ENCODE measurements around the gene WDR90.
"Not testable (repeated sequence)": the region's sequence is repeated elsewhere in the genome, so short reads cannot be mapped to it uniquely, and the experiment has no call there.

The WDR90 gene

DNA sequence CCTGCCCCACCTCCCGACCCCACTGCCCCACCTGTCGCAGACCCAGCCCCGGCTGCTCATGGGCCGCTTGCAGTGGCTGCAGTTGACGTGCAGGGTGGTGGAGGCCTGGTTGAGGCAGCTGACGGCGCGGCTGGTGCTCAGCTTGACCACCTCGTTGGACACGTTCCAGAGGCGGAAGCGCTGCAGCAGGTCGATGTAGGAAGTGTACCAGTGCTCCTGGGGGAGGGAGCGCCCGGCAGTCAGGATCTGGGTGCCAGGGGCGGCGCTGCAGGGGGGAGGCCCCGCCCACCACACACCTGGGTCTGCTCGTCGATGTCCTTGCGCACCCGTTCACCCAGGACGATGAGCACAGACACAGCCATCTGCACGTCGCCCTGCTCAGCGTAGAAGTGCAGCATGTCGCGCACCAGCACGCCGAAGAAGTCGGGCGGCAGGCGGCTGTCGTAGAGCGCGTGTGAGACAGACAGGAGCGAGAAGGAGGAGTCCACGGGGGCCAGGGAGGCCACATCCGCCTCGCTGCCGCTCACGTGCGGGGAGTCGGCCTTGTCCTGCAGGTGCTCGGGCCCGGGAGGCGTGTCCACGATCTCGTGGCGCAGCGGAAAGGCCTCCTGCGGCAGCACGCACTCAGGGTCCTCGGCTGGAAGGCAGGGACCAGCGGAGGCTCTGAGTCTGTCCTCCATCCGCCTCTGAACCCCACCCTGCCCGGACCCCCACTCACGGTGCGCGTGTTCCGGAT lies 36.0 kb downstream of the WDR90 start:
- no peak for DNase-seq (ENCODE audit: extremely low read depth in 1 of 2, low read depth in 1 of 2)

GRCh38 chr16:685967-686366 lies 36.8 kb downstream of the WDR90 start:
- DNase-seq (ENCODE audit: extremely low read depth in 1 of 2, low read depth in 1 of 2) = no peak

GRCh38 chr16:686459-687260 lies 37.5 kb downstream of the WDR90 start:
- no peak for DNase-seq (ENCODE audit: extremely low read depth in 1 of 2, low read depth in 1 of 2)

DNA sequence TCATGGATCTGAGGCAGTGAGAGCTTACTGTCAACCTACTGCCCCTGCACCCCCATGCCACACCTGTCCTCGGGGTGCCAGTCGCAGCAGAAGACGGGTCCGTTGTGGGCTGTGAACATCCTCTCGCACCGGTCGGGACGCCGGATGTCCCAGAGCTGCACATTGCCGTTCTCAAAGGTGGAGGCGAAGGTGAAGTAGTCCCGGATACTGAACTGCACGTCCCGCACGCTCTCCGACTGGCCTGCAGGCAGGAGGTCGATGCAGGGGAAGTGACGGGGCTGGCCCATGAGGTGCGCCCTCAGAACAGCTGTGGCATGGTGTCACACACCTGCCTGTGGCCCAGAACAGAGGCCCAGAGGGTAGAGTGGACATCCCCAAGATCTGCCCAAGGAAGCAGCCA lies 38.3 kb downstream of the WDR90 start:
- DNase-seq (ENCODE audit: extremely low read depth in 1 of 2, low read depth in 1 of 2) = no peak

GRCh38 chr16:689175-689897 lies 40.2 kb downstream of the WDR90 start:
- DNase-seq (ENCODE audit: extremely low read depth in 1 of 2, low read depth in 1 of 2) = no peak

DNA sequence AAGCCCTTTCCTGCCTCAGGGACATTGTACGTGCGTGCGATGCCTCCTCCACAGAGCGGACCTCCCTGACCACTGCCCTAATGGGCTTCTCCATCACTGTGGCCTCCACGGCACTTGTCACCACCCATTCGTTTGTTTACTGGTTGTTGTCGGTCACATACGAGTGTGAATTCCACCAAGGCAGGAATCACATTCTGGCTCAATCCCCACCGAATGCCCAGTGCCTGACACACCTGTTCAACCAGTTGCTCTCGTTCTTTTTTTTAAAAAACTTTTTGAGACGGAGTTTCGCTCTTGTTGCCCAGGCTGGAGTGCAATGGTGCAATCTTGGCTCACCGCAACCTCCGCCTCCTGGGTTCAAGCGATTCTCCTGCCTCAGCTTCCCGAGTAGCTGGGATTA lies 42.1 kb downstream of the WDR90 start:
- DNase-seq (ENCODE audit: extremely low read depth in 1 of 2, low read depth in 1 of 2) = not testable (repeated sequence)

DNA sequence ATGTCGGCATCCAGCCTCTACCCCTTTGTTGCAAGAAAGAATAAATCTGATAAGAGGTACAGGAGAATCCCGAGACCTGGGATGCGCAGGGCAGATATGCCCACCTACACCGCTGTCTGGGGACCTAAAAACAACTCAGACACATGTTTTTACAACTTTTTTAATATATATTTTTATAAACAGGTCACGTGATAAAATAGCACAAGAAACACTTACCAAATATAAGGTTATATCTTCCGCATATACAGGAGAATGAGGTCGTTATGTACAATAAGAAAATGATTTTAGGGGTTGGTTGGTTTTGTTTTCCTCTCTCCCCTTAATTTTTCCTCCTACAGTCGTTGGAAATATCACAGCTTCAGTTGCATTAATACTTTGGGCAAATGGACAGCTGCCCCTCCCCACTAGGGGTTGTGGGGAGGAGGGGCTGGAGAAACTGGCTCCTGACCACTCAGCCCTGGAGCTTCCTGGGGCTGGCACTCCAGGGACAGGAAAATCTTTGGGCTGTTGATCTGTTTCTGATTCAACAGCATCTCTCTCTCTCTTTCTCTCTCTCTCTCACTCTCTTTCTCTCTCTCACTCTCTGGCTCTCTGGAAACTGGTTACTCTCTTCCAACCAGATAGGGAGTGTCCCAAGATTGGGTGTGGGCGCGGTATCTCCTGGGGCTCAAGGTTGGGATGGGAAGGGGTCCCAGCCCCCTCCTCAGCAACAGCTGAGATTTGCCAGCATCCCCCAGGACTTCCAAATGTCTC lies 43.4 kb downstream of the WDR90 start:
- DNase-seq (ENCODE audit: extremely low read depth in 1 of 2, low read depth in 1 of 2) = no peak

DNA sequence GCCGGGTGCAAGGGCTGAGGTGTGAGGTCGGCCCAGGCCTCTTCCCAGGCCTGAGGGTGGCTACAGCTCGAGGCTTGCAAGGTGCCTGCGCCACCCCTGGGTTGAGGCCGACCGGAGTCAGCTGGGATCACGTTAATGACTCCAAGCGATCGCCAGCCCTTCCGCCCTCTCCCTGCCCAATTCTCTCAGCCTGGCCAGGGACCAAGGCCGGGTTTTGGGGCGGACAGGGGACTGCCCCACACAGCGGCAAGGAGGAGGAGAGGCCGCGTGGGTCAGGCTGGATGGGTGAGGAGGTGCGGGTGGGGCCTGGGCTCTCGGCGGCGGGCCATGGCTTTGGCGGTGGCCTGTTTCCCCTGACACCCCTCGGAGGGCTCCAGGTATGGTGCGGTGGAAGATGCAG lies 44.2 kb downstream of the WDR90 start:
- no peak for DNase-seq (ENCODE audit: extremely low read depth in 1 of 2, low read depth in 1 of 2)

DNA sequence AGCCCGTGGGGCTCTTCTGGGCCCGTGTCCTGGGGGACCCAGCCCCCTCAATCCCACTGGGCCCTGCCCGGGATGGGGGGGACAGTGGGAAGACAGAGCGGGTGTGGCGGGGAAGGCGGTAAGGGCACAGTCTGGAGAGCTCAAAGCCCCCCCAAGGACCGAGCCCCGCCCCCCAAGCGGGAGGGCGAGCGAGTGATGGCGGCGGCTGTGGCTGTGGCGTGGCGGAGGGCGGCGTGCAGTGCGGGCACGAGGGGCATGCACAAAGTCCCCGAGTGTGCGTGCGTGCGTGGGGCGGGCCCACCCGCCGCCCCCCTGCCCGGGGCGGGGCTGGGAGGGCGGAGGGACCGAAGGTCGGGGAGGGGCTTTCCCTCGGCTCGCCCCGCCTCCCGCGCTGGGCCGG lies 44.6 kb downstream of the WDR90 start:
- DNase-seq (ENCODE audit: extremely low read depth in 1 of 2, low read depth in 1 of 2) = no peak

DNA sequence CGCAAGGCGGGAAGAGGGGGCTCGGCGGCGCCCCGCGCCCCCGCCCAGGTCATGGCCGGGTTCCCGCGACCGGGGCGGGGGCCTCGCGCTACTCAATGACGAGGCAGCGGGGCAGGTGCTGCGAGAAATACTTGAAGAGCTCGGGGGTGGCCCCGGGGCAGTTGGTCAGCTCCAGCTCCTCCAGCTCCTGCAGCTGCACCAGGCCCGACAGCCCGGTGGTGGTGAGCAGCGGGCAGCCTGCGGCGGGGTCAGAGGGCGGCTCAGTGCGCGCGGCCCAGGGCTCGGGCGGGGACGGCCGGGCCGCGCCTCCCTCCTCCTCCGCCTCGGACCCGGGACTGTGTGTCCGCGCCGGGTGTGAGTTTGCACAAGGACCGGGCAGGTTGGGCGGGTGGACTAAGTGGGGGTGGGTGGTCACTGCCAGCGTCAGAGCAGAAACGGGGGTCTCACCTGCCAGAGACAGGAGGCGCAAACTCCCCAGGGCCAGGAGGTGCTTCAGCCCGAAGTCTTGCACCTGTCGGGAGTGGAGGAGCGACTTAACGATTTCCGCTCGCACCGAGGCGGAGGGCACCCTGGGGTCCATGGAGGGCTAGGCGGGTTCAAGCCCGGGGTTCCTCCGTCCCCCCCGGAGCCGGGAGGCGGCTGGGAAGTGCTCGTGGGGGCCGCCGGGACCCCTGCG lies 45.2 kb downstream of the WDR90 start:
- no peak for DNase-seq (ENCODE audit: extremely low read depth in 1 of 2, low read depth in 1 of 2)

DNA sequence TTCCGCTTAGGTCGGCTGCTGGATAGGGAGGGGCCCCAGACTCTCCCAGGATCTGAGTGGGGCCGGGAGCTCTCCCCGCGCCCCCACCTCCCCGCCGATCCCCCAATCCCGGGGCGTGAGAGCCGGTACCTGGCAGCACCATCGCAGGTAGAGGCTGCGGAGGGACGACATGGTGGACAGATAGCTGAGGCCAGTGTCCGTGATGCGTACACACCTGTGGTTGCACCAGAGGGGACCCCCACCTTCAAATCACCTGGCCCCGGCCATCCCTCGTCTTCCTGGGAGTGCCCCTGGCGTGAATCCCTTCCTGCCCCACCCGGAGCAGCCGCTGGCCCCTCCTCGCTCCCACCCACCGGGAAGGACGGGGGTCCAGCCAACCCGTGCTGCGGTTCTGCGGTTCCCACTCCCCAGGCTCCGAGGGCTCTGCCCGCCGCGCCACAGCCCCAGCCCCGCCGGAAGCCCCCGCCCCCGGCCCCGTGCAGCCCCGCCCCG lies 45.7 kb downstream of the WDR90 start:
- DNase-seq (ENCODE audit: extremely low read depth in 1 of 2, low read depth in 1 of 2) = no peak

DNA sequence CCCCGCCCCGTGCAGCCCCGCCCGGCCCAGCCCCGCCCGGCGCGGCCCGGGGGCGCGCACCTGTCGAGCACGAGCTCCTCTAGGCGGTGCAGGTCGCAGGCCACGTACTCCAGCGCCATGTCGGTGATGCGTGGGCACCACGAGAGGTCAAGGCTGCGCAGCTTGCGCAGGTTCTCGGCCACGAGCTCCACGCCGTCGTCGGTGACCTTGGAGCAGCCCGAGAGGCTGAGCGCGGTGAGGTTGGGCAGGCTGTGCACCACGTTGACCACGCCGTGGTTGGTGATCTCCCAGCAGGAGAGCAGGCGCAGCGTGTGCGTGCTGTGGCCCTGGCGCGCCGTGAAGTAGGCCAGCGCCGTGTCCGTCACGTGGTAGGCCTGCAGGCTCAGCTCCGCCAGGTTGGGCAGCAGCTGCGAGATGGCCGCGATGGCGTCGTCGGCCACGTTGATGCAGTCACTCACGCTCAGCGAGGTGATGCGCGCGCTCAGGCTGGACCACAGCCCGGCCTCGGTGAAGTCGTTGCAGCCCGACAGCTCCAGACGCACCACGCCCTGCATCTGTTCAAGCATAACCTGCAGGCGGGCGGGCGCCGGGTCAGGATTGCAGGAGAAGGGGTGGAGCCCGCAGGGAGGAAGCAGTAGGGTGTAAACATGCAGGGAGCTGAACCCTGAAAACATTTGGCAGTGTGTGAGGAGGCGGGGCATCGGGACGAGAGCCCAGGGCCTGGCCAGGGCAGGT lies 46.4 kb downstream of the WDR90 start:
- DNase-seq (ENCODE audit: extremely low read depth in 1 of 2, low read depth in 1 of 2) = peak in 1 of 2 donors; percentile 56

DNA sequence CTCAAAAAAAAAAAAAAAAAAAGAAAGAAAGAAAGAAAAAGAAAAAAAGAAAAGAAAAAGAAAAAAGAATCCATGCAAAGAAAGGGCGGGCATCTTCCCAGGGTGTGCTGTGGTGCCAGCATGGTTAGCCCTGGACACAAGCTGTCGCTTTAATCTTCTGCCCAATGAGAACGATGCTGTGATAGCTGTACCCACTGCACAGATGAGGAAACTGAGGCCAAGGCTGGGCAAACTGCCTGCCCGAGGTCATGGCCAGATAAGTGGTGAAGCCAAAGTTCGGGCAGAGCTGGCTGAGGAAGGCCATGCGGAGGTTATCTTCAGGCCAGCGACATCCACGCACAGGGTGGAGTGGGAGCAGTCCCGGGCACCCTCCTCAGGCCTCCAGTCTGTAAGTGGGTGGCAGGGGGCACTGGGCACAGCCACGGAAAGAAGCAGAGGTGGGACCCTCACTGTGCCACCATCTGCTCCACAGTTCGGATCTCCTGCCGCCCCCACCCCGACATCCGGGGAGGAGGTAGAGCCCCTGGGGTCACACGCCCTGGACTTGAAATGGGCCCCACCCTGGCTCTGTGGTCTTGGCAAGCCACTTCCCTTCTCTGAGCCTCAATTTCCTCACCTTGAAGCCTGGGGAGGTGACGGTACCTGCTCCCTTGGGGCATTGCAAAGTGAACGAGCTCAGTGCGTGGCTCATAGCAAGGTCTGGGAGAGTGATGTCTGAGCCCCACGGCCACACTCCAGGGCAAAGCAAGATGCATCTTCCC lies 49.9 kb downstream of the WDR90 start:
- no peak for DNase-seq (ENCODE audit: extremely low read depth in 1 of 2, low read depth in 1 of 2)

DNA sequence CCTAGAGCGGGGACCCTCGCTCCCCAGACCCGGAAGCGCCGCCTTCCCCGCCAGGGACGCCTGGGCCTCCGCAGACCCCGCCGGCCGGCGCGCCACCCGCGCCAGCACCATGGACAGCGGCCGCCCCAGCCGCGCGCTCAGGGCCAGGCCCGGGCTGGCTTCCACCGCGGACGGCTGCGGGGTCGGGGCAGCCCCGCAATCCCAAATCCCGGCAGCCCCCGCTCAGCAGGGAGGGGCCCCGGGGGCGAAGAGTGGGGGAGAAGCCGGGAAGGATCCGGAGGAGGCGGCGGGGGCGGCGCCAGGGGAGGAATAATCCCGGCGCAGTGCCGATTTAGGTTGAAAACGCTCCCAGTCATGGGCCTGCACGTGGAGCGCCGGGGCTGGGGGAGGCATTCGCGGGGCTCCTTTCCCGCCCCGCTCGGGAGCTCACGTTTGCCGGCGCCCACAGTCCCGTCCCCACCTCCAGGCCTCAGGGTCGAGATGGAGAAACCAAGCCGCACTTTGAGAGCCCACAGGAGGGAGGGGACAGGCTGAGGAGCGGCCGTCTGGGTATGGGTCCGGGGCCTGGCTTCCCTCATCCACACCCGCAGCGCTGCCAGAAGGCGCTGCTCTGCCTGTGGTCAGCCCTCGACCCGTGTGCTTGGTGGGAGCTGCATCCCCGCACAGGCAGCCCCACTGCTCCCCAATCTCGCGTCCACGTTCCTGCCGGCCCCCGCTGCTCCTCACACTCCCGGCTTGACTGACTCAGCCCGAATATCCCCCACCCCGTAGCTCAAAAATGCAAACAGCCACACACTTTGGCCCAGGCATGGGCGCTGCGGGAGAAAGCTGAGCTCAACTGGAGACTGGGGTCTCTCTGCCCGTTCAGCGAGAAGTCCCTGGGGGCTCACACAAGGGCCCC lies 51.8 kb downstream of the WDR90 start:
- DNase-seq (ENCODE audit: extremely low read depth in 1 of 2, low read depth in 1 of 2) = no peak

- no peak for DNase-seq (ENCODE audit: extremely low read depth in 1 of 2, low read depth in 1 of 2)
Observed at GRCh38 chr16:702341-702740, 53.2 kb downstream of the WDR90 start.

GRCh38 chr16:703406-703805 lies 54.2 kb downstream of the WDR90 start:
- no peak for DNase-seq (ENCODE audit: extremely low read depth in 1 of 2, low read depth in 1 of 2)

DNA sequence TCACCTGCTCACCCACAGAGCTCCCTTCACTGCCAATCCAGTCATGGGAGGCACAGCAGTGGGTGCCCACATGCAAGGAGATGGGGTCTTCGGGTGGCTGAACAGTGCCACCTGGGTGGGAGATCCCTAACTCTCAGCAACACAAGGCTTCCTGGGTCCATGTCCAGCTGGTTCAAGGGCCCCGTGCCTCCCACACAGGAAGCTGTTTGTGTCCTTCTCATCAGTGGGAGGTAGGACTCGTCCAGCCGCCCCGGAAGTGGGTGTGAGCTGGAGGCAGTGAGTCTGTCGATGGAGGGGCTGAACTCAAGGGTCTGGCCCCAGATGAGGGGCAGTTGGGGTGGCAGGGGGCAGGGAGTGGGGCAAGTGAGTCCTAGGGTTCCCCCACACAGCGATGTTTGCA lies 54.9 kb downstream of the WDR90 start:
- no peak for DNase-seq (ENCODE audit: extremely low read depth in 1 of 2, low read depth in 1 of 2)

Data from stimulated activated CD8-positive, alpha-beta memory T cell treated with anti-CD3 and anti-CD28 coated beads, Interleukin-7, amount 100 ng/mL, for 48 hours (primary cell).